HepG2 (cell line): ENCODE results near the gene GRK6. TPM values are rescaled to one million over a fixed set of nuclear protein-coding genes. Genes with fewer than 3 reads are reported as not detected.

Experiments
- ARID2 ChIP-seq: sonication (generic); formaldehyde crosslinking; IDR thresholded peaks from 2 replicates; pipeline ENCODE4 v1.8.1; 2022; ENCODE audit warnings: mild to moderate bottlenecking, missing genetic modification reagents, borderline replicate concordance
- ASH2L ChIP-seq: fragments of 300-600, 200-600 bp; sonication (generic); IDR thresholded peaks from 2 replicates; pipeline ENCODE4 v1.7.0; 2017; ENCODE audit warnings: low read depth, mild to moderate bottlenecking, moderate library complexity, mixed read lengths, low read length; ENCODE audit not compliant: insufficient read length
- FLYWCH1 ChIP-seq: sonication (generic); formaldehyde crosslinking; IDR thresholded peaks from 2 replicates; pipeline ENCODE4 v1.8.1; 2023; ENCODE audit warnings: mild to moderate bottlenecking, missing genetic modification reagents
- KAT7 ChIP-seq: IDR thresholded peaks from 2 replicates; pipeline ENCODE4 v1.6.1; 2018; ENCODE audit warnings: borderline replicate concordance, missing compliant biosample characterization
- PRMT3 ChIP-seq: sonication (generic); formaldehyde crosslinking; IDR thresholded peaks from 2 replicates; pipeline ENCODE4 v1.8.1; 2022; ENCODE audit warnings: low read depth, mild to moderate bottlenecking, moderate library complexity, missing genetic modification reagents, borderline replicate concordance
- SAFB2 ChIP-seq: sonication (generic); formaldehyde crosslinking; IDR thresholded peaks from 2 replicates; pipeline ENCODE4 v1.5.1; 2020; ENCODE audit warnings: missing genetic modification reagents, low read depth, mild to moderate bottlenecking, borderline replicate concordance
- SP1 ChIP-seq, 2 experiments: fragments of 450-650 bp in 1 of 2; sonication (generic) in 1 of 2; formaldehyde crosslinking in 1 of 2; IDR thresholded peaks; 2 replicates each; pipeline versions ENCODE4 v1.4.0 to v1.6.1; 2016 to 2020; ENCODE audit warnings: missing genetic modification reagents in 1 of 2
- SP5 ChIP-seq: IDR thresholded peaks from 2 replicates; pipeline ENCODE4 v1.6.1; 2016; ENCODE audit warnings: low read depth, borderline replicate concordance
- ZBTB42 ChIP-seq: sonication (generic); formaldehyde crosslinking; IDR thresholded peaks from 2 replicates; pipeline ENCODE4 v1.5.0; 2020; ENCODE audit warnings: mild to moderate bottlenecking, missing genetic modification reagents
- ZFAT ChIP-seq: sonication (generic); formaldehyde crosslinking; conservative IDR thresholded peaks from 2 replicates; pipeline ENCODE4 v1.8.1; 2023; ENCODE audit warnings: missing genetic modification reagents, inconsistent platforms
- ZNF510 ChIP-seq: sonication (generic); formaldehyde crosslinking; IDR thresholded peaks from 2 replicates; pipeline ENCODE4 v1.4.0; 2020; ENCODE audit warnings: low read depth, mild to moderate bottlenecking, missing genetic modification reagents
- ZNF563 ChIP-seq: sonication (generic); formaldehyde crosslinking; IDR thresholded peaks from 2 replicates; pipeline ENCODE4 v1.8.0; 2022; ENCODE audit warnings: mild to moderate bottlenecking, moderate library complexity, missing genetic modification reagents
- ZNF777 ChIP-seq: sonication (generic); formaldehyde crosslinking; IDR thresholded peaks from 2 replicates; pipeline ENCODE4 v1.4.0; 2020; ENCODE audit warnings: missing genetic modification reagents
- ZSCAN22 ChIP-seq: sonication (generic); formaldehyde crosslinking; IDR thresholded peaks from 2 replicates; pipeline ENCODE4 v1.4.0; 2020; ENCODE audit warnings: mild to moderate bottlenecking, missing genetic modification reagents
- ZZZ3 ChIP-seq: sonication (generic); formaldehyde crosslinking; IDR thresholded peaks from 2 replicates; pipeline ENCODE4 v1.4.0; 2020; ENCODE audit warnings: missing genetic modification reagents, mild to moderate bottlenecking, borderline replicate concordance
- polyA plus RNA-seq, 8 experiments: library from polyadenylated mRNA; depleted of rRNA in 3 of 8; stranded (reverse) in 7 of 8; unstranded in 1 of 8; fragments of >200 nt; fragmentation: Illumina TruSeq in 4 of 8; extraction: Trizol in 4 of 8; gene quantifications; 2 replicates each; pipeline versions ENCODE4 v1.2.1 to v1.2.3, GENCODE V29; 2011 to 2016; ENCODE audit warnings: low read depth in 4 of 8, missing spikeins in 1 of 8, mixed read lengths in 1 of 8; ENCODE audit not compliant: insufficient read depth in 1 of 8
- total RNA-seq, 5 experiments: library from RNA; depleted of rRNA; stranded (reverse); fragments of >200 nt; fragmentation: Illumina TruSeq; extraction: Trizol; gene quantifications; 2 replicates each; pipeline ENCODE4 v1.2.3, GENCODE V29; 2016; ENCODE audit warnings: low read depth in 1 of 5
- TF ChIP-seq, protein P1 (sequence below): sonication (generic); formaldehyde crosslinking; IDR thresholded peaks from 2 replicates; pipeline ENCODE4 v1.4.0; 2020; ENCODE audit warnings: missing genetic modification reagents
- TF ChIP-seq, protein P2 (sequence below): sonication (generic); formaldehyde crosslinking; IDR thresholded peaks from 2 replicates; pipeline ENCODE4 v1.5.1; 2020; ENCODE audit warnings: missing genetic modification reagents, mild to moderate bottlenecking, borderline replicate concordance

Gene GRK6
- total and polyA plus RNA-seq, 2 of the 13 experiments (the other 11 are each of a cell fraction or from before 2014, with no cell fraction given) = 13.2 to 19.9 TPM

DNA sequence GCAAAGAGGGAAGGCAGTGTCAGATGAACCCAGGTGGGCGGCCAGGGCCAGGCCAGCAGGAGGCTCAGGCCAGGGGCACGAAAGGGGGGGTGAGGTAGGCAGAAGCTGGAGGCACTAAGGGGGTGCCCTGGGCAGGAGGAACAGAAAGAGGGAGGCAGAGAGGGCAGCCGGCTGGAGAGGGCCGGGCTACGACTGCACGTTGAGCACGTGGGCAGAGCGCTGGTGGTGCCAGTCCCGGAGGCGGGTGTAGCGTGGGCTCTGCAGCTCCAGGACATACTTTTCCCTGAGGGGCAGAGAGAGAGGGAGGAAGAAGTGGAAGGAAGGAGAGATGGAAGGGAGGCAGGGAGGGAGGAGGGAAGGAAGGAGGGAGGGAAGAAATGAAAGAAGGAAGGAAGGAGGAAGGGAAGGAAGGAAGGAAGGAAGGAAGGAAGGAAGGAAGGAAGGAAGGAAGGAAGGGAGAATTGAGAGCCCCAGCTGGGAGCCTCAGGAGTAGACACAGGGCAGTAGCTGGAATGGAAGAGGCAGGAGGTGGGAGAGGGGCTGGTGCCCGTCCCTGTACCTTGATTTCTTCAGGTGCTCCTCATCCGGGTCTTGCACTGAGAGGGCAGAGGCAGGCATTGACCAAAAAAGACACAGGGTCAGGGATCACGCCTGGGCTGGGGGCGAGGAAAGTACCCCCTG lies 64.0 kb downstream of the GRK6 start (continued):
- TF ChIP-seq, protein P1, sequence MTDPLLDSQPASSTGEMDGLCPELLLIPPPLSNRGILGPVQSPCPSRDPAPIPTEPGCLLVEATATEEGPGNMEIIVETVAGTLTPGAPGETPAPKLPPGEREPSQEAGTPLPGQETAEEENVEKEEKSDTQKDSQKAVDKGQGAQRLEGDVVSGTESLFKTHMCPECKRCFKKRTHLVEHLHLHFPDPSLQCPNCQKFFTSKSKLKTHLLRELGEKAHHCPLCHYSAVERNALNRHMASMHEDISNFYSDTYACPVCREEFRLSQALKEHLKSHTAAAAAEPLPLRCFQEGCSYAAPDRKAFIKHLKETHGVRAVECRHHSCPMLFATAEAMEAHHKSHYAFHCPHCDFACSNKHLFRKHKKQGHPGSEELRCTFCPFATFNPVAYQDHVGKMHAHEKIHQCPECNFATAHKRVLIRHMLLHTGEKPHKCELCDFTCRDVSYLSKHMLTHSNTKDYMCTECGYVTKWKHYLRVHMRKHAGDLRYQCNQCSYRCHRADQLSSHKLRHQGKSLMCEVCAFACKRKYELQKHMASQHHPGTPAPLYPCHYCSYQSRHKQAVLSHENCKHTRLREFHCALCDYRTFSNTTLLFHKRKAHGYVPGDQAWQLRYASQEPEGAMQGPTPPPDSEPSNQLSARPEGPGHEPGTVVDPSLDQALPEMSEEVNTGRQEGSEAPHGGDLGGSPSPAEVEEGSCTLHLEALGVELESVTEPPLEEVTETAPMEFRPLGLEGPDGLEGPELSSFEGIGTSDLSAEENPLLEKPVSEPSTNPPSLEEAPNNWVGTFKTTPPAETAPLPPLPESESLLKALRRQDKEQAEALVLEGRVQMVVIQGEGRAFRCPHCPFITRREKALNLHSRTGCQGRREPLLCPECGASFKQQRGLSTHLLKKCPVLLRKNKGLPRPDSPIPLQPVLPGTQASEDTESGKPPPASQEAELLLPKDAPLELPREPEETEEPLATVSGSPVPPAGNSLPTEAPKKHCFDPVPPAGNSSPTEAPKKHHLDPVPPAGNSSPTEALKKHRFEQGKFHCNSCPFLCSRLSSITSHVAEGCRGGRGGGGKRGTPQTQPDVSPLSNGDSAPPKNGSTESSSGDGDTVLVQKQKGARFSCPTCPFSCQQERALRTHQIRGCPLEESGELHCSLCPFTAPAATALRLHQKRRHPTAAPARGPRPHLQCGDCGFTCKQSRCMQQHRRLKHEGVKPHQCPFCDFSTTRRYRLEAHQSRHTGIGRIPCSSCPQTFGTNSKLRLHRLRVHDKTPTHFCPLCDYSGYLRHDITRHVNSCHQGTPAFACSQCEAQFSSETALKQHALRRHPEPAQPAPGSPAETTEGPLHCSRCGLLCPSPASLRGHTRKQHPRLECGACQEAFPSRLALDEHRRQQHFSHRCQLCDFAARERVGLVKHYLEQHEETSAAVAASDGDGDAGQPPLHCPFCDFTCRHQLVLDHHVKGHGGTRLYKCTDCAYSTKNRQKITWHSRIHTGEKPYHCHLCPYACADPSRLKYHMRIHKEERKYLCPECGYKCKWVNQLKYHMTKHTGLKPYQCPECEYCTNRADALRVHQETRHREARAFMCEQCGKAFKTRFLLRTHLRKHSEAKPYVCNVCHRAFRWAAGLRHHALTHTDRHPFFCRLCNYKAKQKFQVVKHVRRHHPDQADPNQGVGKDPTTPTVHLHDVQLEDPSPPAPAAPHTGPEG (CRISPR knock-in tag) = no peak
- no peak for TF ChIP-seq ZSCAN22 (CRISPR knock-in tag)
- TF ChIP-seq ZNF510 = no peak
- no peak for TF ChIP-seq ASH2L
- TF ChIP-seq SP5 (CRISPR knock-in tag) = no peak
- TF ChIP-seq SP1 (IDR thresholded peaks at IDR 0.05) = no peak
- TF ChIP-seq SP1 (CRISPR knock-in tag; IDR thresholded peaks at IDR 0.05) = no peak
- TF ChIP-seq ZZZ3 (CRISPR knock-in tag) = no peak
- TF ChIP-seq PRMT3 = no peak
- no peak for TF ChIP-seq SAFB2 (CRISPR knock-in tag)
- no peak for TF ChIP-seq ARID2 (CRISPR knock-in tag)
- TF ChIP-seq ZNF563 (CRISPR knock-in tag) = no peak
- TF ChIP-seq, protein P2, sequence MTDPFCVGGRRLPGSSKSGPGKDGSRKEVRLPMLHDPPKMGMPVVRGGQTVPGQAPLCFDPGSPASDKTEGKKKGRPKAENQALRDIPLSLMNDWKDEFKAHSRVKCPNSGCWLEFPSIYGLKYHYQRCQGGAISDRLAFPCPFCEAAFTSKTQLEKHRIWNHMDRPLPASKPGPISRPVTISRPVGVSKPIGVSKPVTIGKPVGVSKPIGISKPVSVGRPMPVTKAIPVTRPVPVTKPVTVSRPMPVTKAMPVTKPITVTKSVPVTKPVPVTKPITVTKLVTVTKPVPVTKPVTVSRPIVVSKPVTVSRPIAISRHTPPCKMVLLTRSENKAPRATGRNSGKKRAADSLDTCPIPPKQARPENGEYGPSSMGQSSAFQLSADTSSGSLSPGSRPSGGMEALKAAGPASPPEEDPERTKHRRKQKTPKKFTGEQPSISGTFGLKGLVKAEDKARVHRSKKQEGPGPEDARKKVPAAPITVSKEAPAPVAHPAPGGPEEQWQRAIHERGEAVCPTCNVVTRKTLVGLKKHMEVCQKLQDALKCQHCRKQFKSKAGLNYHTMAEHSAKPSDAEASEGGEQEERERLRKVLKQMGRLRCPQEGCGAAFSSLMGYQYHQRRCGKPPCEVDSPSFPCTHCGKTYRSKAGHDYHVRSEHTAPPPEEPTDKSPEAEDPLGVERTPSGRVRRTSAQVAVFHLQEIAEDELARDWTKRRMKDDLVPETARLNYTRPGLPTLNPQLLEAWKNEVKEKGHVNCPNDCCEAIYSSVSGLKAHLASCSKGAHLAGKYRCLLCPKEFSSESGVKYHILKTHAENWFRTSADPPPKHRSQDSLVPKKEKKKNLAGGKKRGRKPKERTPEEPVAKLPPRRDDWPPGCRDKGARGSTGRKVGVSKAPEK (CRISPR knock-in tag) = no peak
- no peak for TF ChIP-seq ZBTB42 (CRISPR knock-in tag)
- no peak for TF ChIP-seq KAT7 (CRISPR knock-in tag)
- TF ChIP-seq FLYWCH1 (CRISPR knock-in tag) = no peak
- no peak for TF ChIP-seq ZNF777 (CRISPR knock-in tag)
- no peak for TF ChIP-seq ZFAT (CRISPR knock-in tag)
